ENCODE results near the gene MED23. TPM values are rescaled to one million over a fixed set of nuclear protein-coding genes. Genes with fewer than 3 reads are reported as not detected.

MED23 gene
- total RNA-seq, 2 donors from 2014 or later: 10.5 to 11.7 TPM

DNA sequence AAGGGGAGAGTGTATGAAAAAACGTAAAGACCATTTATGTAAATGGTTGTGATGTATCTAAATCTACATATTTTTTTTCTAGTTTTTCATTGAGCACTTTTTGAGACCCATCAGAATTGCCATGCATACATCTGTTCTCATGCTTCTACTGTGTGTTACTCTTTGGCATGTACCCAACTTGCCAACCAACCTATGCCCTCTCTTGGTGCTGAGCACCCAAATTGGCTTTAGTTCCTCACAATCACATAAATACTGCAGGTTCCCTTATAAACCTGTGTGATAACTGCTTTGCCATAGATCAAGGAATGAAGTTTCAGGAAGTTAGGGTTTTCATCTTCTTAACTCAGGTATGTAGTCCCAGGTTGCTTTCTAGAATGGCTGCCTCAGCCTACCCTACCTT, 16.9 kb upstream of the MED23 start:
- H3K27me3 ChIP-seq: no peaks in the 10 kb centered on the region
- H3K36me3 ChIP-seq: no peaks in the 10 kb centered on the region
- no peaks in the 10 kb centered on the region for H3K9me3 ChIP-seq
- no peak for TF ChIP-seq CTCF (IDR thresholded peaks at IDR 0.05)
- no peak overlapping the region for H3K4me3 ChIP-seq
- no peak overlapping the region for H3K27ac ChIP-seq
- no peaks in the 10 kb centered on the region for H3K4me1 ChIP-seq
- no peak for DNase-seq (ENCODE audit: low spot score)

DNA sequence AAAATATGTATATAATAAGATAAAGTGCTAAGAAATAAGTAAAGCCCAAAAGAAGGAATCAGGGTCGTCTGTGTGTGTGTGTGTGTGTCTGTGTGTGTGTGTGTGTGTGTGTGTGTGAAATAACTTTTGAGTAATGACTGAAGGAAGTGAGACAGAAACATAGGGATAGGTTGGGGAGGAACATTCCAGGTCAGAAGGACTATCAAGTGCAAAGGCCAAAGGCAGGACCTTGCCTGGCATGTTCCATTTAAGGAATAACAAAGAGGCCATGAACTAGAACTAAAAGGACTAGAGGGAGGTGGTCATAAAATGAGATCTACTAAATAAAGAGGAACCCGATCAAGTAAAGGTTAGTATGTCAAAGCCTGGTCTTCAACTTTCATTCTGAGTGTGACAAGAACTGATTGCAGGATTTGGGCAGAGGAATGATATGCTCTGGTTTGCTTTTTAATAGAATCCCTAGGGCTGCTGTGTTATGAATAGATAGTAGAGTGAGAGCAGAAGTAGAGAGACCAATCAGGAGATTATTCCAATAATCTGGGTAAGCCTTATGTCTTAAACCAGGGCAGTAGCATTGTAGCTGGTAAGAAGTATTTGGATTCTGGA, 15.9 kb upstream of the MED23 start:
- Histone ChIP-seq H3K9me3 (no peaks in the 10 kb centered on the region), H3K4me3 (no peak overlapping the region), H3K27me3 (no peaks in the 10 kb centered on the region), H3K4me1 (no peaks in the 10 kb centered on the region), H3K36me3 (no peaks in the 10 kb centered on the region), H3K27ac (no peak overlapping the region)
- TF ChIP-seq CTCF (IDR thresholded peaks at IDR 0.05): no peak
- DNase-seq (ENCODE audit: low spot score): no peak

DNA sequence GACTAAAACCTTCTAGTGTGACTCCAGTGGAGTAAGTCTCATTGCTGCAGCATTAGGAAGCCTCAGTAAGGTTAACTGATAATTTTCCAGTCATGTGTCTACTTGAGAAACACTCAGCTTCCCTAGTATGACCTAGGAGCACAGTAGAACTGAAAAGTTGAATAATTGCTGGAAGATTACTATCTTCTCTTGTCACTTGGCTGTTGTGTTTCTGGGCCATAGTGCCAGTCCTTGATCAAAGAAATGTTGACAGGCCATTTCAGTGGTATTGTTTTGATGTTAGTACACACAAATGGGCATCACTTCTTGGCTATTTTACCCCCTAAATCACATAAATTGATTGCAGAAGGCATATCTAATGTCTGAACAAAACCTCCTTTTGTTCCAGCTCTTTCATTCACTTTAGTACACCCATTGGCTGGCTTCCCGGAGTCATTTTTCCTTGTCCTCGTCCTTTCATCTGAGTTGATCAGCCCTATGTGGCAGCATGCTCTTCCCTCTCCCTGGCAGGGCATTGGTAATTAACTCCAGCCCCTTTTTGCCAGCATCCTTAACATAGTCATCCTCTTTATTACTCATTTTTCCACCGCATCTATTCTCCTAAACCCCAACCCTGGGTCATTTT, 15.1 kb upstream of the MED23 start:
- no peak for TF ChIP-seq CTCF (IDR thresholded peaks at IDR 0.05)
- Histone ChIP-seq H3K4me3 (no peak overlapping the region), H3K9me3 (no peaks in the 10 kb centered on the region), H3K36me3 (no peaks in the 10 kb centered on the region), H3K4me1 (no peaks in the 10 kb centered on the region), H3K27ac (no peak overlapping the region), H3K27me3 (no peaks in the 10 kb centered on the region)
- DNase-seq (ENCODE audit: low spot score): no peak

GRCh38 chr6:131642565-131642964, 14.5 kb upstream of the MED23 start:
- no peak for TF ChIP-seq CTCF (IDR thresholded peaks at IDR 0.05)
- no peaks in the 10 kb centered on the region for H3K9me3 ChIP-seq
- no peak overlapping the region for H3K4me3 ChIP-seq
- H3K36me3 ChIP-seq: no peaks in the 10 kb centered on the region
- H3K27me3 ChIP-seq: no peaks in the 10 kb centered on the region
- H3K4me1 ChIP-seq: no peaks in the 10 kb centered on the region
- no peak for DNase-seq (ENCODE audit: low spot score)
- H3K27ac ChIP-seq: no peak overlapping the region

DNA sequence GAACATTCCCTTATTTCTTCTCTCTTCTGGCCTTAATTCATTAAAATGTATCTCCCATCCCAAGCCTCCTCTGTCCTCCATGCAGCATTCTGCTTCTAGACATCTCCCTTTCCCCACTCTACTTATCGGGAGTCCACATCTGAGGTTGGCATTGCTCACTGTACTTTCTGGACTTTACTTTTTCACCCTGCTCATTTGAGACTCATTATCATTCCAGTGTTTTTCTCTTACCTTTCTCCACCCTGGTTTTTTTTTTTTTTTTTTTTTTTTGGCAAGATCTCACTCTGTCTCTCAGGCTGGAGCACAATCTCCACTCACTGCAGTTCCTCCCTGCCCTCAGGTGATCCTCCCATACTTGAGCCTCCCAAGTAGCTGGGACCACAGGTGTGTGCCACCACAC, 13.5 kb upstream of the MED23 start:
- Histone ChIP-seq H3K27ac (no peak overlapping the region), H3K27me3 (no peaks in the 10 kb centered on the region), H3K9me3 (no peaks in the 10 kb centered on the region), H3K4me3 (no peak overlapping the region), H3K36me3 (no peaks in the 10 kb centered on the region), H3K4me1 (no peaks in the 10 kb centered on the region)
- DNase-seq (ENCODE audit: low spot score): no peak
- TF ChIP-seq CTCF (IDR thresholded peaks at IDR 0.05): no peak

GRCh38 chr6:131640576-131640975, 12.5 kb upstream of the MED23 start:
- DNase-seq (ENCODE audit: low spot score): no peak
- TF ChIP-seq CTCF (IDR thresholded peaks at IDR 0.05): no peak
- no peaks in the 10 kb centered on the region for H3K9me3 ChIP-seq
- H3K27me3 ChIP-seq: no peaks in the 10 kb centered on the region
- H3K36me3 ChIP-seq: no peaks in the 10 kb centered on the region
- H3K4me3 ChIP-seq: no peak overlapping the region
- H3K4me1 ChIP-seq: no peaks in the 10 kb centered on the region
- H3K27ac ChIP-seq: no peak overlapping the region

Measured in right atrium auricular region (tissue), 2 donors.